LNCaP clone FGC (cell line): ENCODE results near the gene PBX2.
"Not testable (repeated sequence)": the region's sequence is repeated elsewhere in the genome, so short reads cannot be mapped to it uniquely, and the experiment has no call there.

Experiments used
- DNase-seq: peaks from one replicate; pipeline ENCODE4 v3.0.0-alpha.2; 2011; ENCODE audit warnings: low read depth
- H3K4me3 ChIP-seq: 2 replicates; pipeline ENCODE4 v1.5.1; 2011; ENCODE audit warnings: mild to moderate bottlenecking, low read depth, low read length, control low read depth
- TF ChIP-seq, protein P1 (sequence below): IDR thresholded peaks from 2 replicates; pipeline ENCODE4 v1.5.1; 2012; ENCODE audit warnings: mild to moderate bottlenecking; ENCODE audit not compliant: control insufficient read depth, insufficient read depth; ENCODE audit errors: extremely low read depth

Gene PBX2

DNA sequence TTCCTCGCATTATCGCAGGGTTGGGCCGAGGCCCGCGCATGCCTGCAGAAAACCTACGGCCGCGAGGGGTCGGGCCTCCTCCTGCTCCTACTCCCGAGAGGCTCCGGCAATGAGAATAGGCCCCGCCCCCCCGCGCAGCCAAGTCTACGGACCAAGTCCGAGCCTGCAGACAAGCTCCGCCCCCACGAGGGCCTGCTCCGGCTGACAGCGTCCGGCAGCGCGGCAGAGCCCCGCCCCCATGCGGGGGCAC is 5.6 kb upstream of the PBX2 start:
- DNase-seq: peak; percentile 97
- TF ChIP-seq, protein P1, sequence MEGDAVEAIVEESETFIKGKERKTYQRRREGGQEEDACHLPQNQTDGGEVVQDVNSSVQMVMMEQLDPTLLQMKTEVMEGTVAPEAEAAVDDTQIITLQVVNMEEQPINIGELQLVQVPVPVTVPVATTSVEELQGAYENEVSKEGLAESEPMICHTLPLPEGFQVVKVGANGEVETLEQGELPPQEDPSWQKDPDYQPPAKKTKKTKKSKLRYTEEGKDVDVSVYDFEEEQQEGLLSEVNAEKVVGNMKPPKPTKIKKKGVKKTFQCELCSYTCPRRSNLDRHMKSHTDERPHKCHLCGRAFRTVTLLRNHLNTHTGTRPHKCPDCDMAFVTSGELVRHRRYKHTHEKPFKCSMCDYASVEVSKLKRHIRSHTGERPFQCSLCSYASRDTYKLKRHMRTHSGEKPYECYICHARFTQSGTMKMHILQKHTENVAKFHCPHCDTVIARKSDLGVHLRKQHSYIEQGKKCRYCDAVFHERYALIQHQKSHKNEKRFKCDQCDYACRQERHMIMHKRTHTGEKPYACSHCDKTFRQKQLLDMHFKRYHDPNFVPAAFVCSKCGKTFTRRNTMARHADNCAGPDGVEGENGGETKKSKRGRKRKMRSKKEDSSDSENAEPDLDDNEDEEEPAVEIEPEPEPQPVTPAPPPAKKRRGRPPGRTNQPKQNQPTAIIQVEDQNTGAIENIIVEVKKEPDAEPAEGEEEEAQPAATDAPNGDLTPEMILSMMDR: no peak
- peak overlapping the region; percentile 89 for H3K4me3 ChIP-seq

DNA sequence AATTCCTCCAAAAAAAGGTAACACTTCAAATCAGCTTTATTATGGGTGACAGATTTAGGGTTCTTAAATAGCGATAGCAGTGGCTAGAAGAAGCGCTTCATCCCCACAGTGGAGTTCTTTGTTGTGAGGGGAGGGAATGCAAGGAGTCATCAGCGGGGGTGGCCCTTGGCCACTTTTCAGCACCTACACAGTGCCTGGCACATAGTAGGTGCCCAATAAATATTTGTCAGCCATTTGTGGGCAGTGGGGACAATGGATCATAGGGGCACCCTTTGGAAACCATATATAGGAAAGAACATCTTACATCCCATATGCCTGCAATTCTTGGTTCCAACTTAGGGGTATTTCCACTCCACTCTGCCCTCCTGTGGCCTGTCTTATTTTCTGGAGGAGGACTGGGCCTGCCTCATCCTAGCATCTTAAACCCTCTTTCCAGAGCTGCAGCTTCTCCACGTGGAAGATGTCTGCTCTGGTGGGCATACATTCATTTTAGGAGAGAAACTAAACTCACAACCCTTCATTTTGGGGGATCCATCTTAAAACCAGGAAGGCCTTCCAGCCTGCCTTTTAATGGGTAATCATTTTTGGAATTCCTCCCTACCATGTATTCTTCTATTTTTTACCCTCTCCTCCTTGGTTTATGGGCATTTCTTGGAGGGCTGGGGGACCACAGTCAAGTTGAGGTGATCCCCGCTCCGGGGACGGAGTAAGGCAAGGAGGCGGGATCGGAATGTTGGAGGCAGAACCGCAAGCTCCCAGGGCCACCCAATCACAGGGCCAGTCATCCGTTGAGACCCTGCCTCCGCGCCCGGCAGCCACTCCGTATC is 5.0 kb upstream of the PBX2 start:
- TF ChIP-seq, protein P1: peak; percentile 63
- H3K4me3 ChIP-seq: peak overlapping the region; percentile 67
- DNase-seq: peak; percentile 27

DNA sequence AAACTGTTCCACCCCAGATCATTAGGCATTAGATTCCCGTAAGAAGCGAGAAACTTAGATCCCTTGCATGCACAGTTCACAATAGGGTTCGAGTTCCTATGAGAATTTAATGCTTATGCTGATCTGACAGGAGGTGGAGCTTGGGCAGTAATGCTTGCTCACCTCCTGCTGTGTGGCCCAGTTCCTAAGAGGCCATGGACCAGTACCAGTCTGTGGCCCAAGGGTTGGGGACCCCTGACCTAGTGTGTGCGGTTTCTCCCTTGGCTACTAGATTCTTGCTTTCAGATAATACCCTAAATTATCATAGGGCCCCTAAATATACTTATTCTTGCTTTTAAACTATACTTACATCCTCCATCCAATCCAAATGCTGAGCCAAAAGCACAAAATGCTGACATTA is 4.4 kb upstream of the PBX2 start:
- DNase-seq: no peak
- no peak overlapping the region for H3K4me3 ChIP-seq
- TF ChIP-seq, protein P1: no peak

DNA sequence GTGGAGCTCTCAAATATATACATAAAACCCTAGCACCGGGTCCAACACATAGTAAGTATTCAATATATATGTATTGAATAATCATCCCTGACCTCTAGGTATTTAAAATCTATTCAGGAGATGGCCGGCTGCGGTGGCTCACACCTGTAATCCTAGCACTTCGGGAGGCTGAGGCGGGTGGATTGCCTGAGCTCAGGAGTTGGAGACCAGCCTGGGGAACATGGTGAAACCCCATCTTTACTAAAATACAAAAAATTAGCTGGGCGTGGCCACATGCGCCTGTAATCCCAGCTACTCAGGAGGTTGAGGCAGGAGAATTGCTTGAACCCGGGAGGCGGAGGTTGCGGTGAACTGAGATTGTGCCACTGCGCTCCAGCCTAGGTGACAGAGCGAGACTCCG is 3.1 kb upstream of the PBX2 start:
- DNase-seq, H3K4me3 ChIP-seq: not testable (repeated sequence)

DNA sequence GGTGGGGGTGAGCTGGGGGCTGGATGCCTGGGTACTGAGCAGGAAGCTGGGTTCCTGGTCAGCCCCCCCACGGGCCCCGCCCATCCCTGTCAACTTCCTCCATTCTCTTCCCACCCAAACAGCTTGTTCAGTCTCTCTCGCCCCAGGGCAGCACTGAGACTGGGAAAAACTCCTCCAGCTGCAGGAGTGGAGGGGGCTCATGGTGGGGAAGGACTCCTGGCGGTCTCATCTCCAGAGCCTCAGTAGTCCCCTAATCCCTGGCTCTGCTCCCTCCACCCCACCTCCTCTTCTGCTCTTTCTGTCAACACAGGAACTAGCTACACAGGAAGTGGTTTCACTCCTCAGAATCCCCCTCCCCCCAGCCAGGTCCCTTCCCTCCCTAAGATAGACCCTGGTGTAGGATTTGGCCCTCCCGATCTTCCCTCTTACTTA is 2.6 kb upstream of the PBX2 start, which contains the start of gene GPSM3:
TSS of gene GPSM3 (minus strand) at position 36 of the 432 bp plus-strand sequence. CDS start 130 bp downstream, outside the sequence.
- no peak within 1 kb of the TSS for H3K4me3 ChIP-seq
- DNase-seq: no peak
- TF ChIP-seq, protein P1: no peak

DNA sequence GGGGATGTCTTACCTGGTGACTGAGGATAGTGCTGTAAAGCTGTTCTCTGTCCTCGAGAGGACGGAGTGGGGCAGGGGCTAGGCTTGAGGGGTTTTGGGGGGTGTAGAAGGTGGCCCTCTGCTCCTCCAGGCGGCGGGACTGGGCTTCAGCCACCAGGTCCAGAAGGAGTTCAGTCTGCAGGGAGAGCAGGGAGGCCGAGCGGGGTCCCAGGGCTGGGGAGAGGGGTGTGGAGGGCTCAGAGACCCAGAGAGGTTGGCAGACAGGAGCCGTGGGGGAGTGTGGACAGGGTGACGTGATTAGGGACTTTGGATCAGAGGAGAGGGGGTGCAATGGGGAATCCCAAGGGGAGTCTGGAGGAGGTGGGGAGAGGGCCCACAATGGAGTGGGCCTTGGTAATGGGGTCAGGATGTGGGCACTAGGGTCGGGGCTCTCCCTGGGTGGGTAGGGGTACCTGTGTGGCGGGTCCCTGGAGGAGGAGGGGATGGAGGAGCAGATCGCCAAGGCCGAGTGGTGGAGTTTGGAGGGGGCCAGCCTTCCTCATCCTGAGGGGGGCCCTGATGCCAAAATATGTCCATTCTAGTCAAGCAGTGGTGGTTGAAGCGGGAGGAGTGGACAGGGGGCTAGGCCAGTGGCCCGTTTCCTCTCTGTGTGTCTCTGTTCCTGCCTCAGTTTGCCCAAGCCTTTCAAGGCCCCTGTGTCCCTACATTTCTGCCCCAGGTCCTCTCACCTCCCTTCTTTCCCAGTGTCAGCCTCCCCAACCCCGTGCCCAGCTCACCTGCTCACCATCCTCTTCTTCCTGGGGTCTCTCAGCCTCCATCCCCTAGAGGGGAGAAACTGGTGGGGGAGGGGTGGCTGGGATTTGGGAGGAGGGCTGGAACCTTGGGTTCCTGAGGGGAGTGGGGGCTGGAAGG is 1.9 kb upstream of the PBX2 start:
- no peak for DNase-seq
- TF ChIP-seq, protein P1: no peak
- H3K4me3 ChIP-seq: no peak overlapping the region

GRCh38 chr6:32190911-32191677 is 1.1 kb upstream of the PBX2 start:
- TF ChIP-seq, protein P1: no peak
- H3K4me3 ChIP-seq: peak overlapping the region; percentile 76
- no peak for DNase-seq
